GM12865 (cell line): ENCODE measurements around the gene FOXP1.

Experiments
- DNase-seq: peaks from one replicate; pipeline ENCODE4 v3.0.0; 2010; ENCODE audit warnings: low read depth
- H3K4me3 ChIP-seq: 2 replicates; pipeline ENCODE4 v1.5.1; 2011; ENCODE audit warnings: mild to moderate bottlenecking, low read depth, low read length, control low read depth
- TF ChIP-seq, protein P1 (sequence below): IDR thresholded peaks from 2 replicates; pipeline ENCODE4 v1.5.1; 2011; ENCODE audit warnings: low read length, control low read depth, low read depth, inconsistent platforms; ENCODE audit not compliant: insufficient read depth; ENCODE audit errors: missing control alignments

The FOXP1 gene

DNA sequence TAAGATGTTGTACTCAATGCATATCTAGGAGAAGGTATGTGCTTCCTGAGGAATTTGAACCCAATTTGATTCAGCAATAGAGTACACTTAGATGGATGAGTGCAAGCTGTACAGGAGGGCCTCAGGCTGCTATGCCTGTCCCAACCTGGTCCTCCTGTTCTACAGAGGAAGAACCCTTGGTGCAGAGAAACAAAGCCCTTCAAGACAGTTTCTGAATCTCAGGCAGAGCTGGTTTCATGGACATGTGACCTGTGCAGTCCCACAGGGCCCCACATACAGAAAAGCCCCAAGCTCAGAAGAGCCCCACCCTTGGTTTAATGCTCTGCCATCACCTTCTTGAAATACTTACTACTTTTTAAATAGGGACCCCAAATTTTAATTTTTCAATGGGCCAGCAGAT is 15.3 kb downstream of the FOXP1 start:
- H3K4me3 ChIP-seq, result no peak overlapping the region
- TF ChIP-seq, protein P1, sequence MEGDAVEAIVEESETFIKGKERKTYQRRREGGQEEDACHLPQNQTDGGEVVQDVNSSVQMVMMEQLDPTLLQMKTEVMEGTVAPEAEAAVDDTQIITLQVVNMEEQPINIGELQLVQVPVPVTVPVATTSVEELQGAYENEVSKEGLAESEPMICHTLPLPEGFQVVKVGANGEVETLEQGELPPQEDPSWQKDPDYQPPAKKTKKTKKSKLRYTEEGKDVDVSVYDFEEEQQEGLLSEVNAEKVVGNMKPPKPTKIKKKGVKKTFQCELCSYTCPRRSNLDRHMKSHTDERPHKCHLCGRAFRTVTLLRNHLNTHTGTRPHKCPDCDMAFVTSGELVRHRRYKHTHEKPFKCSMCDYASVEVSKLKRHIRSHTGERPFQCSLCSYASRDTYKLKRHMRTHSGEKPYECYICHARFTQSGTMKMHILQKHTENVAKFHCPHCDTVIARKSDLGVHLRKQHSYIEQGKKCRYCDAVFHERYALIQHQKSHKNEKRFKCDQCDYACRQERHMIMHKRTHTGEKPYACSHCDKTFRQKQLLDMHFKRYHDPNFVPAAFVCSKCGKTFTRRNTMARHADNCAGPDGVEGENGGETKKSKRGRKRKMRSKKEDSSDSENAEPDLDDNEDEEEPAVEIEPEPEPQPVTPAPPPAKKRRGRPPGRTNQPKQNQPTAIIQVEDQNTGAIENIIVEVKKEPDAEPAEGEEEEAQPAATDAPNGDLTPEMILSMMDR, result no peak
- no peak for DNase-seq

DNA sequence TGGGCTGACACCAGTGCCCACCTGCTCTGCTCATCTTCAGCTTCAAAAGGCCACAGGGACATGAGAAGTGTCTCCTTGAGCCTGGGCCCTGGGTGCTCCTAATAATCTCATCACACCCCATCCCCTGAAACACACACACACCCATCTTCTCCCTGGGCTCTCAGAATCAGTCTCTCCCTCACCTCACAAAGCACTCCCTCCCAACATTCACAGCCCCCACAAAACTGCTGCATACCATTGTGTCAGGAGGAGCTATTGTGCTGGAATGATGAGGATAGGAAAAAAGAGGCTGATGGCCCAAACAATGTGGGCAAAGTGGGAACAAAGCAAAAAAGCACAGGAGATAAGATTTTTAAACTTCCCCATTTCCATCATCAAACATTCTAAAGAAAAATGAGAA is 16.8 kb downstream of the FOXP1 start:
- no peak for DNase-seq
- H3K4me3 ChIP-seq, result no peak overlapping the region
- TF ChIP-seq, protein P1, result no peak

DNA sequence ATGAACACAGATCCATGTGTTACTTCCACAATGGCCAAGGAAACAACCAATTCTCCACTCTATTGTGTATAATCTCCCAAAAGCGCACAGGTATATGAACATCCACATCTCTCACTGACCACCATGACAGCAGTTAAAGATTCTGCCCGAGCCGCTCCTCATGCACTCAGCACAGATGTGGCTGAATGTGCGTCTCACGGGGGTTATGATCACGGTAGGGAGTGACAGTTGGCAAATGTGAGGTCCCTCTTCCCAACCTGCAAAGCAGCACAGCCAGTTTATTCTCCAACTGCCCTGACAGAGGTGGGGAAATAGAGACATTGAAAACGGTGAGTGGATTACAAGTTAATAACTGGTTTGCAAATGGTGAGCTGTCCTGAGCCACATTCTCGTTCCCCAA is 17.6 kb downstream of the FOXP1 start:
- DNase-seq, result no peak
- no peak overlapping the region for H3K4me3 ChIP-seq
- TF ChIP-seq, protein P1, result no peak

DNA sequence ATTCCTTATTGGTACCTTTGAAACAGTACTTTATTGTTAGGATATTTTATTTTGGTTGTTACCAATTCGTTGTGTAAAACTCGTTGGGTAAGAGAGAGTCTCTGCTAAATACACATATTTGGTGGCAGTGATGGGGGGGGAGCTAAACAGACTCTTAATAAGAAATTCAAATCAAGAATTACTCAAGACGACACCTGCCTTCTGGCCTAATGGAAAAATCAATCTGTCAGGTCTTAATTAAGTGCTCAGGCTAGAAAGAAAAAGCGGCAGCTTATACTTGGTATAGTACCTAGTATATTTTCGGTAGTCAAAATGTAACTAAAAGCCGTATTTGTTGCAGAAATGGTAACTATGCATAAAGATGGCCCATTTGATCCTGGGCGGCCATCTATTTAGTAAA is 18.2 kb downstream of the FOXP1 start:
- TF ChIP-seq, protein P1, result no peak
- no peak for DNase-seq
- no peak overlapping the region for H3K4me3 ChIP-seq

DNA sequence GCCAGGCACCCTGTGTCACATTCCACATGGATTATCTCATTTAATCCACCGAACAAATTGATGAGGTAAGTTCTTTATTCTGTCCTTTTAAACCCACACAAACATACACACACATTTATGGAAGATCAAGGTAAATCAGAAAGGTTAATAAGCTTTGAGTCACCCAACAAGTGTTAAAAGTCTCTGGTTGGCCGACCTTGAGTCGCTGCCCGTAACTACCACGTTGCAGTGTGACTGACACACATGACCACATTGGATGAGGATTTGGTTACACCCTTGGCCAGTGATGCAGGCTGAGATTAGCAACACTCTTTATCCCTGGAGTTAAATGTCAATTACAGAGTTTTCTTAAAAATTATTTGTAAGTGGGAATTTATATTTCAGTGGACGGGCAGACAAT is 19.2 kb downstream of the FOXP1 start:
- TF ChIP-seq, protein P1, result no peak

DNA sequence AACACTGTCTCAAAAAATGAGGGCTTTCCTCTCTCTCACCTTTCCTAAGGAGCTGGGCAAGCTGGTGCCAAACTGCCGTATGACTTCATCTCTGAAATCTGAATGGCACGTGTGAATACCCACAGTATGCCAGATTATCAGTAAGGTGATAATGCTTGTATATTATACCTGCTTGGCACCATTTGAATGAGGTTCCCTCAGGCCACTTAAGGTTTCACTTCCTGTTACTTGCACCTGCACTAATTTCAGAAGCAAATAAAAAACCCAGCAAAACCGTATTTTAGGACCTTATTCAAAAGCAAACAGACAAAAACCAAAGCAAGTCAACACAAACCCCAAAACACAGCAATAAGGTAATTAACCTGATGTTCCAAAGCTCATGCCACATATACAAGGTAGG is 19.7 kb downstream of the FOXP1 start:
- no peak overlapping the region for H3K4me3 ChIP-seq
- DNase-seq, result peak; percentile 43
- TF ChIP-seq, protein P1, result no peak

More for the DNA sequence above, 19.2 kb downstream of the FOXP1 start:
- DNase-seq, result no peak
- no peak overlapping the region for H3K4me3 ChIP-seq

DNA sequence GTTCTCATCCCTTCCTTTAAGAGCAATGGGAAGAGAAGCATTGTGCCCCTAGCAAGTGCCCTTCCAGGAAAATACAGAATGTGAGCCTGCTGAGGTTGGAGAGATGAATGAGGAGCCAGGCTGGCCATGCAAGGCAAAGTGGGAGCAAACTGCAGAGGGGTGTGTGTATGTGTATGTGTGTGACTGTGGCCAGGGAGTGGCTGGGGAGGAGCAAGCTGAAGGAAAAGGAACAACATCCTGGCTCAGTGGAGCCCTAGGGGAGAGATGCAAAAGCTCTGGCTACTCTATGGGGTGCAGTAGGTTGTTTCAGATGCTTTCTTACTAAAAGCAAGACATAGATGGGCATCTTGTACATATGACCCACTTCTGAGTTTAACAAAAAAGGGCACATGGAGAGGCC is 20.6 kb downstream of the FOXP1 start:
- no peak overlapping the region for H3K4me3 ChIP-seq
- DNase-seq, result no peak
- TF ChIP-seq, protein P1, result no peak
